NOMO-1 (cell line): ENCODE results near the gene RTL3.

Source experiments
- DNase-seq, 2 experiments: peaks; one replicate each; lab custom pipeline; 2025; ENCODE audit not compliant: unreplicated experiment in 2 of 2; lab: John Stamatoyannopoulos, UW

RTL3 gene

DNA sequence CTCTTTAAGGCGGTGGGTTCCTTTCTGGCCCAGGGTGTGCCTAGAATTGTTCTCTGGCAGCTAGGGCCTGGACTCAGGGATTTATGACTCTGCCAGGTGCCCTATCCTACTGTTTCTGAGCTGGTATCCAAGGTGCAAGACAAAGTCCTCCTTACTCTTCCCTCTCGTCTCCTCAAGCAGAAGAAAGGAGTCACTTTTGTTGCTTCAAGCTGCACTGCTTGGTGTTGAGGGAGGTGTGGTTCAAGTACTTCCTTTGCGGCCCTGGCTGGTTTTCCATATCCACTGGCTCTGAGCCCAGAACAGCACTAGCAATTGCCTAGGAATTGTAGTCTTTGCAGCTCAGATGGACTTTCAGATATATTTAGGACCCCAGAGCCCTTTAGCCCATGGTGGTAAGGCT lies 39.3 kb downstream of the RTL3 start:
- DNase-seq = no peak

DNA sequence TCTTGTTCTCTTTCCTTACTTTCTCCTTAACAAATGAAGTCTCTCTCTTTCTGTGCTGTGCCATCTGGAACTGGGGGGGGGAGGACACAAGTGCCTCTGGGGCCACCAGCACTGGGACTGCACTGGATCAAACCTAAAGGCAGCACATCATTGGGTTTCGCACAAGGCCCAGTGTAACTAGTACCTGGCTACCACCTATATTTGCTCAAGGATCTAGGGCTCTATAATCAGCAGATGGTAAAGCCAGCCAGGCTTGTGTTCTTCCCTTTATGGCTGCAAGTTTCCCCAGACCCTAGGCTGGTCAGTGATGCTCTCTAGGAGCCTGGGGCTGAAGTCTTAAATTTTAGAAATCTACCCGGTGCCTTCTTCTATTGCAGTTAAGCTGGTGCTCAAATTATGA lies 40.1 kb downstream of the RTL3 start:
- no peak for DNase-seq

DNA sequence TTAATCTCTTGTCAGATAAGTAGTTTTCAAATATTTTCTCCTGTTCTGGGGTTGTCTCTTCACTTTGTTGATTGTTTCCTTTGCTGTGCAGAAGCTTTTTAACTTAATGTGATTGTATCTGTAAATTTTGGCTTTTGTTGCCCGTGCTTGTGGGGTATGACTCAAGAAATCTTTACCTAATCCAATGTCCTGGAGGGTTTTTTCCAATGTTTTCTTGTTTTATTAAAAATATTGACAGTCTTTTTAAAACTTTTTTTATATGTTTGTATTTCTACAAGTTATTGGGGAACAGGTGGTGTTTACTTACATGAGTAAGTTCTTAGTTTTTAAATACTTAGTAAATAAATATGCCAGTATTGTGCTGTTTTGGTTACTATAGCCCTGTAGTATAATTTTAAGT lies 44.9 kb downstream of the RTL3 start:
- DNase-seq = no peak
